HG03439 (cell line): Measurements from ENCODE around the gene PLD3.
"Not testable (repeated sequence)": the region's sequence is repeated elsewhere in the genome, so short reads cannot be mapped to it uniquely, and the experiment has no call there.

Experiments
- ATAC-seq: cut with Tn5 transposase; IDR thresholded peaks from one replicate; pipeline ENCODE4 v1.9.1; 2021; ENCODE audit warnings: mild to moderate bottlenecking, moderate library complexity; ENCODE audit not compliant: unreplicated experiment

Gene PLD3

DNA sequence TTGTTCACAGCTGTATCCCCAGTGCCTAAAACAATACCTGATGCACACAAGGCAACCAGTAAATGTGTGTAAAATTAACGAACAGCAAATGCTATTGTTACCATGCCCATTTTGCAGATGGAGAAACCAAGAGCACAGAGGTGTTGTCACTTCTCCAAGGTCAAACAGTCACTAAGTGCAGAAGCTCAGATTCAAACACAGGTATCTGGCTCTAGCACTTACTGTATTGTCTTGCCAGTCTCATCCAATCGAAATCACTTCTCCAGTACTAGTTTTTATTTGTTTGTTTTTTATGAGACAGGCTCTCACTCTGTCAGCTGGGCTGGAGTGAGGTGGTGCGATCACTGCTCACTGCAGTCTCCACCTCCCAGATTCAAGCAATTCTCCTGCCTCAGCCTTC, 13.7 kb downstream of the PLD3 start:
- no peak for ATAC-seq

DNA sequence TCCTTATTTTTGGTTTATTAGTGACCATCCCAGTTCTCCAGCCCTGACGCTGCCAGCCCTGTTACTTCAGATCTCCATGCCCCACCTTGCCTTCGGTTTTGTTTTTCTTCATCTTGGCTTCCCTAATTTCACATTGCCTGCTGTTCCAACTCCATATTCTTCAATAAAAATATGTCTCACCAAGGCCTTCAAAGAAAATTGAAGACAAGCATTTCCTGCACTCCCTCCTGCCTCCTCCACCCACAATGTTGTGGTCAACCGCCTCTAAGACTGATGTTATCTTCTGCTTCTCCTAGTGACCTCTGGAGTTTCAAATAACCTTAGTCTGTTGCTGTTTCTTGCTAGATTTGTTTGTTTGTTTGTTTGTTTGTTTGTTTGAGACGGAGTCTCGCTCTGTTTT, 14.6 kb downstream of the PLD3 start:
- no peak for ATAC-seq

DNA sequence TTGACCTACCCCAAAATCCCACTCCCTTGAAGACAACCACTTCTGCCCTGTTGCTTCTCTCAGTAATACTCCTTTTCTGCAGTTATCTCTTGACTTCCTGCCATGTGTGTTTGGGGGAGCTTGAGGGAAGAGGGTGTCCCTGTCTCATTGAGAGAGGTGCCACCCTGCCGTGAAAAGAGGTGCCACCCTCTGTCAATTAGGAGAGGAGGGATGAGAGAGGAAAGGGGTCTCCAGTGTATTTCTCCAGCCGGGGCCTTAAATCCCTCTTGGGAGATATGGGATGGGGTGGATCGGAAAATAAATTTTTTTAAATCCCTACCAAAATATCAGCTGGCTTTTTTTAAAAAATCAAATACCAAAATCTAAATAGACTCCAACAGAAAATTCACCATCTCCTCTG, 16.5 kb downstream of the PLD3 start:
- ATAC-seq, result no peak

- ATAC-seq, result no peak
Measured at GRCh38 chr19:40365613-40366401, 17.3 kb downstream of the PLD3 start.

- no peak for ATAC-seq
Measured at GRCh38 chr19:40366697-40367561, 18.4 kb downstream of the PLD3 start.

DNA sequence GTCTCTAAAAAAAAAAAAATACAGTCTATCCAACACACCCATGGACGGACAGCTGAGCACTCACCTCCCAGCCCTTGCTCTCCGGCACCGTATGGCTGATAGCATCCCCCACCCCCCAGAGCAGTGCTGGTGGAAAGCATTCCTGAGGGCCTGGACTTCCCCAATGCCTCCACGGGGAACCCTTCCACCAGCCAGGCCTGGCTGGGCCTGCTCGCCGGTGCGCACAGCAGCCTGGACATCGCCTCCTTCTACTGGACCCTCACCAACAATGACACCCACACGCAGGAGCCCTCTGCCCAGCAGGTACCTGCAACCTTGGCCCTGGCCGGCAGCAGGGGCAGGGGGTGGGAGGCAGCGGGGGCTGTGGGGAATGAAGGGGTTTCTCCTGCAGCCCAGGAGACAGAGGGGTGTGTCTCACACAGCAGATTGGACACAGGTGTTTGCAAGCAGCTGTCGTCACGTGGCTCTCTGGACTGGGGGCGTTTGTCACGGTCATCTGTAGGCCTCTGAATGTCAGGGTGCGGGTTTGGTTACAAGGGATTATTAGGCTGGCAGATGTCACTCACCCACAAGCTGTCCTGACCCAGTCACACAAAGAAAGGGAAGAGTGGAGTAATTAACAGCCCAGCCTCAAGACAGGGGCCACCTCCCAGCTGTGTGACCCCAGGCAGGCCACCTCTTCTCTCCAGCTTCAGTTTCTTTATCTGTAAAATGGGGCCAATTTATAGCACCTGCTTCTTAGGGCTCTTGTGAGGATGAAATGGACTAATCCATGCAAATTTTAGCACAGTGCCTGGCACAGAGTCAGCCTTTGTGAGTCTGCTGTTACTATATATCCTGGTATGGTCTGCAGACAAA, 19.3 kb downstream of the PLD3 start:
- no peak for ATAC-seq

DNA sequence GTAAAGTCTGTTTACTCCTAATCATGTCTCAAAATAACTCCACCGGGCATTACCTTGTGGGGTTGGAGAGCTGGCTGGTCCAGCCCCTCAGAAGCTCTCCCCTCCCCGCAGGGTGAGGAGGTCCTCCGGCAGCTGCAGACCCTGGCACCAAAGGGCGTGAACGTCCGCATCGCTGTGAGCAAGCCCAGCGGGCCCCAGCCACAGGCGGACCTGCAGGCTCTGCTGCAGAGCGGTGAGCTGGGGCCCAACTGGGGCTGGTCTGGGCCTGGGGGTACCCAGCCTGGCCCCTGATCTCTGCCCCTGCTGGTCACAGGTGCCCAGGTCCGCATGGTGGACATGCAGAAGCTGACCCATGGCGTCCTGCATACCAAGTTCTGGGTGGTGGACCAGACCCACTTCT, 21.3 kb downstream of the PLD3 start:
- no peak for ATAC-seq

DNA sequence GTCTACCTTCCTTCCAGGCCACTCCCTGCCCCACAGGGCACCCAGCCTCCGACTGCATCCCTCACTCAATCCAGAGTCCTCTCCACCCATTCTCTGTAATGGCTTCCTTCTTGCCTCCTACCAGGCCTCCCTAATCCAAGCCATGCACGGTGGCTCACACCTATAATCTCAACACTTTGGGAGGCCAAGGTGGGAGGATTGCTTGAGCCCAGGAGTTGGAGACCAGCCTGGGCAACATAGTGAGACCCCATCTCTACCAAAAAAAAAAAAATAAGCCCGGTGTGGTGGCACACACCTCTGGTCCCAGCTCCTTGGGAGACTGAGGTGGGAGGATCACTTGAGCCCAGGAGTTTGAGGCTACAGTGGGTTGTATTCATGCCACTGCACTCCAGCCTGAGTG, 21.8 kb downstream of the PLD3 start:
- ATAC-seq, result not testable (repeated sequence)

- no peak for ATAC-seq
Measured at GRCh38 chr19:40370997-40371801, 22.7 kb downstream of the PLD3 start.

DNA sequence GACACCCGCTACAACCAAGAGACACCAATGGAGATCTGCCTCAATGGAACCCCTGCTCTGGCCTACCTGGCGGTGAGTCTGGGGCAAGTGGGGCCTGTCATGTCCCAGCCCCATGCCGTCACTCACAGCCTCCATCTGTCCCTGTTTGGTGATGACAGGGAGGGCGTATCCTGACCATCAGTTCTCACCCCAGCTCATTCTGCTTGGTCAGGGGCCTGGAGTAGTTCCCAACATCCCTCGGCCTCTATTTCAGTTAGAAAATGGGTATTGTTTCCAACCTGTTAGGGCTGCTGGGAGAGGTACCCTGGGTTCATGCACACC, 23.3 kb downstream of the PLD3 start:
- ATAC-seq, result no peak

GRCh38 chr19:40374084-40374483, 25.6 kb downstream of the PLD3 start:
- ATAC-seq, result no peak

GRCh38 chr19:40376286-40376862, 27.9 kb downstream of the PLD3 start:
- ATAC-seq, result no peak

GRCh38 chr19:40377876-40378385, 29.4 kb downstream of the PLD3 start:
- ATAC-seq, result no peak

DNA sequence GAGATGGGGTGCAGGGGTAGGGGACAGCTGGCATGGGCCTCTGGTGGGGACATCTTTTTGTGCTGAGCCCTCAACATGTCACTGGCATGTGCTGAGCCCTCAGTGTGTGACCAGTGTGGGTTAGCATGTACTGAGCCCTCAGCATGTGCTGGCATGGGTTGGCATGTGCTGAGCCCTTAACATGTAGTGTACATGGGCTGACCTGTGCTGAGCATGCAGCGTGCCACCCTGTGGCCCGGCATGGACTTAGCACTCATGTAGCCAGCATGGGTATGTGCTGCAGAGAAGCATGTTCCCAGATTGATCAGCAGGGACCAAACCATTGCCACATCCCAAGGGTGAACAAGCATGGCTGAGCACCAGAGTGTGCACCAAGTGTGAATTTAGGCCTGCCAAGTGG, 30.0 kb downstream of the PLD3 start:
- no peak for ATAC-seq

DNA sequence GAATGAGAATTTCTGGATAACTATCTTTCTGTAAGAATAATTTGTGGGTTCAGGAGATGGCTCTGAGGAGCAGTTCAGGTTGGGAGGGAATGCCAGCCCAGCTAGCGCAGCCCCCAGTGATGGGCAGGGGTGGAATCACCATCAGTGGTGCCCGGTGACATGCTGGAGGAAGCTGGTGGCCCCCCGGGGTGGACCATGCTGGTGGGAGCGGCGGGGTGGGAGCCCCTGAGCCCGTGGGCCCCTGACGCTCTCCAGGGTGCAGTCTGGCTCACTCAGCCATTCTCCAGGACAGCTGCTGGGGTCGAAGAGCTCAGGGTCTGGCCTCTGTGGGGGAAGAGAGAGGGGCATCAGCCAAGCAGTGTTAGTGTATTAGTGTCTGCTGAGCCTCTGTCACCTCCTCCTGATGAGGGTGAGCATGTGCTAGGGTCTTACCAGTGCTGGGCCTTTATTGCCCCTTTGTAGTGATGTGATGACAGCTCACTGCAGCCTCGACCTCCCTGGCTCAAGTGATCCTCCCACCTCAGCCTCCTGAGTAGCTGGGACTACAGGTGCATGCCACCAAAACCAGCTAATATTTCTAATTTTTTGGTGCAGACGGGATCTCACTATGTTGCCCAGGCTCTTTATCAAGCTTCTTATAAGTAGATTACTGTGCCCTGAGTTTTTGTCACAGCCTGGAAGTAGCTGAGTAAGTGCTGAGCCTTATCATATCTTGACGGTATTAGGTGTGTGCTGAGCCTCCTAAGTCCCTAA, 31.1 kb downstream of the PLD3 start:
- ATAC-seq, result no peak

DNA sequence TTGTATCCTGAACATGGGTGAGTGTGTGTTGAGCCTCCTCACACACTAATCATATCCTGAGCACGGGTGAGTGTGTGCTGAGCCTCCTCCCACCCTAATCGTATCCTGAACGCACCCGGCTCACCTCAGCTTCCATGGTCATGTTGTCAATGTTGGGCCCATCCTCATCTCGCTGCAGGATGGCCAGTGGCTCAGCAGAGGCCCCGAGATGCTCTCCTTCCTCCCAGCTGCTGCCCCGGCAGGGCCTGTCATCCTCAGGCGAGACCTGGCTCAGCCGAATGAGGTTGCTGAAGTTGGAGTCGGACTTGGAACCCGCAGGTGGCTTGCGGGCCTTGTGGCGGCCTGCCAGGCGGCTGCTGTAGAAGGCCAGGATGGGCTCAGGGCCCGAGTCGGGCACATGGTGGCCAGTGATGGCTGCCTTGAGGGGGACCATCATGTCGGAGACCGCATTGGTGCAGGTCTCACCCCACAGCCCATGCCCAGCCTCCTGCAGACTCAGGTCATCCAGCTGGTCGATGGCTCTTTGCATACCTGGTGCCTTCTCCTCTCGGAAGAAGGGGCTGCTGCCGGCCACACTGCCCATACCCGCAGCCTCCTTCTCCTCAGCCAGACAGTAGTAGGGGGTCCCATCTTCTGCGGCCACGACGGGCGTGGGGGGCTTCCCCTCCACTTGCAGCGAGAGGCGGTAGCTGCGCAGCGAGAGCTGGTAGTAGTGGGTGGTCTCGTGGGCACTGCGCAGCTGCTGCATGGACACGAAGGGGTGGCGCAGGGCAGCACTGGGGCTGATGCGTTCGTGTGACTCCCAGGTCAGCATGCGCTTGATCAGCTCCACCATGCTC, 31.9 kb downstream of the PLD3 start:
- ATAC-seq, result no peak

- ATAC-seq, result no peak
Measured at GRCh38 chr19:40381321-40381720, 32.8 kb downstream of the PLD3 start.

- no peak for ATAC-seq
Measured at GRCh38 chr19:40383668-40384248, 35.3 kb downstream of the PLD3 start.
